ENCODE measurements around the gene UXS1.
"Not testable (repeated sequence)": the region's sequence is repeated elsewhere in the genome, so short reads cannot be mapped to it uniquely, and the experiment has no call there.

DNA sequence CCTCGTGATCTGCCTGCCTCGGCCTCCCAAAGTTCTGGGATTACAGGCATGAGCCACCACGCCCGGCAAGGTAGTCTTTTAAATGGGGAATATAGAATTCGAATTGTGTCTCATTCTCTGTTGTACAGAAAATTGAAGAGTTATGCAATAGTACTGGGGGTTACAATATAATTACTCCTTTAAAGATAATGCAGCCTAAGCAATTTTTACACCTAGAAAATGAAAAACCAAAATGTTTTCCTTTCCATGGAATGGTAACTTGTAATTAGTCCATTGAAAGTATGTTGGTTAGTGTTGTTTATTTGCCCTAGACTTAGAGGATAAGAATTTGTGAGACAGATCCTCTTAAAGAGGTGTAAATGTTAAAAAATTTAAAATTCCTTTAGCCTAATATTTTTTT lies 28.0 kb upstream of the UXS1 start:
- TF ChIP-seq, protein P1, sequence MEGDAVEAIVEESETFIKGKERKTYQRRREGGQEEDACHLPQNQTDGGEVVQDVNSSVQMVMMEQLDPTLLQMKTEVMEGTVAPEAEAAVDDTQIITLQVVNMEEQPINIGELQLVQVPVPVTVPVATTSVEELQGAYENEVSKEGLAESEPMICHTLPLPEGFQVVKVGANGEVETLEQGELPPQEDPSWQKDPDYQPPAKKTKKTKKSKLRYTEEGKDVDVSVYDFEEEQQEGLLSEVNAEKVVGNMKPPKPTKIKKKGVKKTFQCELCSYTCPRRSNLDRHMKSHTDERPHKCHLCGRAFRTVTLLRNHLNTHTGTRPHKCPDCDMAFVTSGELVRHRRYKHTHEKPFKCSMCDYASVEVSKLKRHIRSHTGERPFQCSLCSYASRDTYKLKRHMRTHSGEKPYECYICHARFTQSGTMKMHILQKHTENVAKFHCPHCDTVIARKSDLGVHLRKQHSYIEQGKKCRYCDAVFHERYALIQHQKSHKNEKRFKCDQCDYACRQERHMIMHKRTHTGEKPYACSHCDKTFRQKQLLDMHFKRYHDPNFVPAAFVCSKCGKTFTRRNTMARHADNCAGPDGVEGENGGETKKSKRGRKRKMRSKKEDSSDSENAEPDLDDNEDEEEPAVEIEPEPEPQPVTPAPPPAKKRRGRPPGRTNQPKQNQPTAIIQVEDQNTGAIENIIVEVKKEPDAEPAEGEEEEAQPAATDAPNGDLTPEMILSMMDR (IDR thresholded peaks at IDR 0.05): not testable (repeated sequence)
- not testable (repeated sequence) for TF ChIP-seq EZH2 (IDR thresholded peaks at IDR 0.05; ENCODE audit: borderline replicate concordance, insufficient read depth, low read depth, low read length, poor library complexity, severe bottlenecking)
